Kidney (tissue), 14 donors: ENCODE data around the gene ZNF609. TPM values are rescaled to one million over a fixed set of nuclear protein-coding genes. Genes with fewer than 3 reads are reported as not detected.

Source experiments
- DNase-seq, 5 donors: peaks; one replicate each; pipeline ENCODE4 v3.0.0-alpha.2; 2013 to 2020
- FAIRE-seq: peaks from 2 replicates; lab custom pipeline; 2012; peaks lifted over from hg19 to GRCh38; lab: Jason Lieb, UNC
- H3K27ac ChIP-seq, 2 donors: one replicate each; pipeline ENCODE4 v1.7.0; 2013; ENCODE audit warnings: low read depth in 2 of 2, low read length in 2 of 2, inconsistent platforms in 1 of 2
- H3K27me3 ChIP-seq: one replicate; pipeline ENCODE4 v1.7.1; 2013; ENCODE audit warnings: low read length, inconsistent platforms; ENCODE audit not compliant: control insufficient read depth, insufficient read depth
- H3K36me3 ChIP-seq, 3 donors: one replicate each; pipeline versions ENCODE4 v1.7.0 to v1.7.1; 2013; ENCODE audit warnings: low read length in 3 of 3, control low read depth in 1 of 3, inconsistent platforms in 1 of 3; ENCODE audit not compliant: insufficient read depth in 3 of 3, control insufficient read depth in 2 of 3
- H3K4me1 ChIP-seq, 3 donors: one replicate each; pipeline versions ENCODE4 v1.7.0 to v1.7.1; 2013; ENCODE audit warnings: low read length in 3 of 3, inconsistent platforms in 1 of 3, low read depth in 1 of 3; ENCODE audit not compliant: control insufficient read depth in 2 of 3, insufficient read depth in 2 of 3
- H3K4me3 ChIP-seq, 3 donors: one replicate each; pipeline versions ENCODE4 v1.7.0 to v1.8.1; 2013; ENCODE audit warnings: low read length in 3 of 3, control low read depth in 1 of 3, inconsistent platforms in 1 of 3
- H3K9ac ChIP-seq, 3 donors: one replicate each; pipeline versions ENCODE4 v1.7.0 to v1.7.1; 2013; ENCODE audit warnings: low read length in 3 of 3, control low read depth in 1 of 3, inconsistent platforms in 1 of 3
- H3K9me3 ChIP-seq, 3 donors: one replicate each; pipeline versions ENCODE4 v1.7.0 to v1.7.1; 2013; ENCODE audit warnings: low read length in 3 of 3, control low read depth in 1 of 3, inconsistent platforms in 1 of 3; ENCODE audit not compliant: control insufficient read depth in 2 of 3, insufficient read depth in 1 of 3
- intact Hi-C: fragments of 100-400 bp; cut with DNase I; formaldehyde crosslinking; loops from one replicate; pipeline ENCODE4 v1.11.1; 2022
- polyA plus RNA-seq: library from polyadenylated mRNA; stranded (reverse); fragments of 350-450 nt; fragmentation: Illumina TruSeq; extraction: RNeasy Lipid Tissue Mini Kit (QIAGEN cat#74804); gene quantifications from one replicate; pipeline ENCODE4 v1.2.3, GENCODE V29; 2014; ENCODE audit warnings: low read depth, low replicate concordance; ENCODE audit not compliant: insufficient read depth
- total RNA-seq: library from RNA; stranded (reverse); fragmentation: NEBNext Ultra II Directional; extraction: Animal tissue kit (Norgen Biotek cat#: 25700); gene quantifications from one replicate; pipeline ENCODE4 v1.2.1, GENCODE V29; 2021
- TF ChIP-seq, protein P1 (sequence below): IDR thresholded peaks from 3 replicates; pipeline ENCODE4 v1.5.1; 2012; ENCODE audit warnings: mild to moderate bottlenecking, moderate library complexity, borderline replicate concordance; ENCODE audit not compliant: insufficient read depth; ENCODE audit errors: extremely low read depth
- donor health status: control.
- donor health status: control.
- donor health status: control.
- donor health status: control.
- donor health status: control.
- donor health status: DM: yes; HTN: yes; CAD: no.
- donor health status: Normal renal cell carcinoma (clear cell type).

Gene ZNF609
- total and polyA plus RNA-seq, 2 donors from 2014 or later: 3.1 to 37.2 TPM

DNA sequence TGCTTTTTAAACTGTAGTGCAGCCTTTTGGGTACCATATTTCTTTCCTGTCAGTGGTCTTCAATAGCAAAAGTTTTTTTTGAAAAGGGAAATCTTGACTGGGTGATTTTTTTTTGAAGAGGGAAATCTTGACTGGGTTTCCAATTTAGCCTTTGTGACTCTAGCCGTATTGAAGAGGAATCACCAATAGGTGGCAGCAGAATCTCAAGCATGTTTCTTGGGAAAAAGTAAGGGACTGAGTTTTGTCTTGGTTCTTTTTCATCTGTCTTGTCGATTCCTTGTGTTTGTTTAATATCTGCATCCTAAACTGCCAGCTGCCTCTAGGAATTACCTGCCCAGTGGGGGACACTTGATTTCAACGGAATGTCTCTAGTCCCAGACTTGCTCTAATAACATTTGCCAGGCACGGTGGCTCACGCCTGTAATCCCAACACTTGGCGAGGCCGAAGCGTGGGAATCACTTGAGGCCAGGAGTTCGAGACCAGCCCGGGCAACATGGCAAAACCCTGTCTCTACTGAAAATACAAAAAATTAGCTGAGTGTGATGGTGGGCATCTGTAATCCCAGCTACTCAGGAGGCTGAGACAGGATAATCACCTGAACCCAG, 225.9 kb downstream of the ZNF609 start:
- Histone ChIP-seq H3K27ac (no peak overlapping the region), H3K27me3 (no peaks in the 10 kb centered on the region), H3K4me3 (no peak overlapping the region), H3K4me1 (peaks cover 2 to 24% (median 19%) of the 10 kb centered on the region in 3 donors), H3K9ac (no peak overlapping the region), H3K36me3 (peaks cover 8 to 42% (median 23%) of the 10 kb centered on the region in 3 donors), H3K9me3 (no peaks in the 10 kb centered on the region)
- FAIRE-seq (peak; percentile 41), DNase-seq (peak in 3 of 5 donors; percentile 53 to 91 (median 85))
- intact Hi-C loops: loop anchor here (2.0 kb wide), 1 partner anchor 43 kb away; no protein-coding TSS in a partner anchor
- TF ChIP-seq, protein P1, sequence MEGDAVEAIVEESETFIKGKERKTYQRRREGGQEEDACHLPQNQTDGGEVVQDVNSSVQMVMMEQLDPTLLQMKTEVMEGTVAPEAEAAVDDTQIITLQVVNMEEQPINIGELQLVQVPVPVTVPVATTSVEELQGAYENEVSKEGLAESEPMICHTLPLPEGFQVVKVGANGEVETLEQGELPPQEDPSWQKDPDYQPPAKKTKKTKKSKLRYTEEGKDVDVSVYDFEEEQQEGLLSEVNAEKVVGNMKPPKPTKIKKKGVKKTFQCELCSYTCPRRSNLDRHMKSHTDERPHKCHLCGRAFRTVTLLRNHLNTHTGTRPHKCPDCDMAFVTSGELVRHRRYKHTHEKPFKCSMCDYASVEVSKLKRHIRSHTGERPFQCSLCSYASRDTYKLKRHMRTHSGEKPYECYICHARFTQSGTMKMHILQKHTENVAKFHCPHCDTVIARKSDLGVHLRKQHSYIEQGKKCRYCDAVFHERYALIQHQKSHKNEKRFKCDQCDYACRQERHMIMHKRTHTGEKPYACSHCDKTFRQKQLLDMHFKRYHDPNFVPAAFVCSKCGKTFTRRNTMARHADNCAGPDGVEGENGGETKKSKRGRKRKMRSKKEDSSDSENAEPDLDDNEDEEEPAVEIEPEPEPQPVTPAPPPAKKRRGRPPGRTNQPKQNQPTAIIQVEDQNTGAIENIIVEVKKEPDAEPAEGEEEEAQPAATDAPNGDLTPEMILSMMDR: peak; percentile 75

DNA sequence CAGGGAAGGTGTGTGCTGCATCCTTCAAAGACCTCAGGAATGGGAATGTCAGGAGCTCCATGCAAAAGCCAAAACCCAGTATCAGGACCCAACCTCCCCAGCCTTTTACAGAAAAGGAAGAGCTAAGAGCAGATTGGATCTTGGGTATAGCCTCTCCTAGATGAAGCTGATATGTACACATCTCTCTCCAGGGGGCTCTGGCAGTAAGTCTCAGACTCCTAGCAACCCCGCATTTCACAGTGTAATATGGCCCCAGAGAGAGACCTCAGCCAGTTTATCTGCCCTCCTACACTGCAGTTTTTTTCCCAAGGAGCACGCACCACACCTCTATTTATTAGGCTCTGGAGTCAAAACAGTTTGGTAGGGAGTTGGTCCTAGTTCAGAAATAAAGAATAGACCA, 226.8 kb downstream of the ZNF609 start:
- no peak overlapping the region for H3K4me3 ChIP-seq
- TF ChIP-seq, protein P1: no peak
- no peak overlapping the region for H3K9ac ChIP-seq
- H3K27me3 ChIP-seq: no peaks in the 10 kb centered on the region
- H3K27ac ChIP-seq: peak overlapping the region in 1 of 2 donors; percentile 48
- no peaks in the 10 kb centered on the region for H3K9me3 ChIP-seq
- H3K4me1 ChIP-seq: peaks cover 2 to 31% (median 19%) of the 10 kb centered on the region in 3 donors
- peaks cover 8 to 34% (median 20%) of the 10 kb centered on the region in 3 donors for H3K36me3 ChIP-seq
- FAIRE-seq (no peak), DNase-seq (peak in 2 of 5 donors; percentile 49 to 53)
- intact Hi-C loops: loop anchor here (2.0 kb wide), 1 partner anchor 42 kb away; no protein-coding TSS in a partner anchor

DNA sequence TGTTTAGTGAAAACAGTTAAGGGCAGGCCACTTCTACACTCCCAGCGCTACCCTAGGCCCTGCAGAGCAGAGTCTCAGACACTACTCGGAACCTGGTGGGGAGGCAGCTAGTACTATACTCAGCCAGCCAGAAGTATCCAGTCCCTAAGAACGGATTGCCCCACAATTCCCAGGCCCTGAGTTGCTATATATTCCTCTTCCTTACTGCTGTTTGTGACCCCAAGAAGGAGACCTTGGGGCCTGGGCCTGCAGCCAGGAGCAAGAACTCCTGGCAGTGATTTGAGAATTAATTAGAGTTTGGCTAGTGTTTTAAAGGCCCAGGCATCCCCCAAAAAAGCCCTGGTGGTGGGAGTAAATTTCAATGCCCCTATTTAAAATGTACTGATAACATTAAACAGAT, 227.3 kb downstream of the ZNF609 start:
- no peak for DNase-seq
- intact Hi-C loops: loop anchor here (2.0 kb wide), 1 partner anchor 41 kb away; no protein-coding TSS in a partner anchor
- FAIRE-seq: no peak
- Histone ChIP-seq H3K4me3 (no peak overlapping the region), H3K36me3 (peaks cover 4 to 30% (median 16%) of the 10 kb centered on the region in 3 donors), H3K9me3 (no peaks in the 10 kb centered on the region), H3K27ac (peak overlapping the region in 1 of 2 donors; percentile 48), H3K4me1 (peaks cover 2 to 31% (median 20%) of the 10 kb centered on the region in 3 donors), H3K9ac (peak overlapping the region in 1 of 3 donors; percentile 5), H3K27me3 (no peaks in the 10 kb centered on the region)
- TF ChIP-seq, protein P1: no peak
